Epithelial cell of esophagus (primary cell): ENCODE results near the gene POLR2B.
A peak's percentile ranks its signal among the peaks of the same experiment; 100 is the strongest.
"Not testable (repeated sequence)": the region's sequence is repeated elsewhere in the genome, so short reads cannot be mapped to it uniquely, and the experiment has no call there.

Experiments used
- DNase-seq: peaks from one replicate; pipeline ENCODE4 v3.0.0; 2010; ENCODE audit warnings: low read depth
- H3K4me3 ChIP-seq: 2 replicates; pipeline ENCODE4 v1.5.1; 2011; ENCODE audit warnings: mild to moderate bottlenecking, low read length, control low read depth
- CTCF ChIP-seq: IDR thresholded peaks from 2 replicates; pipeline ENCODE4 v1.5.1; 2011; ENCODE audit warnings: low read depth, mild to moderate bottlenecking, low read length, control low read depth, inconsistent platforms; ENCODE audit not compliant: insufficient read depth; ENCODE audit errors: missing control alignments

Gene POLR2B

GRCh38 chr4:57048590-57049304 is 70.1 kb downstream of the POLR2B start:
- DNase-seq: peak; percentile 75
- no peak for TF ChIP-seq CTCF
- no peak overlapping the region for H3K4me3 ChIP-seq

- no peak overlapping the region for H3K4me3 ChIP-seq
- TF ChIP-seq CTCF: no peak
- DNase-seq: no peak
Observed at GRCh38 chr4:57051095-57051494, 72.4 kb downstream of the POLR2B start.

- no peak for TF ChIP-seq CTCF
- no peak for DNase-seq
- H3K4me3 ChIP-seq: no peak overlapping the region
Observed at GRCh38 chr4:57051524-57051923, 72.8 kb downstream of the POLR2B start.

- TF ChIP-seq CTCF: no peak
- H3K4me3 ChIP-seq: no peak overlapping the region
- DNase-seq: peak; percentile 97
Observed at GRCh38 chr4:57053508-57053907, 74.8 kb downstream of the POLR2B start.

GRCh38 chr4:57055886-57056285 is 77.2 kb downstream of the POLR2B start:
- TF ChIP-seq CTCF: no peak
- H3K4me3 ChIP-seq: no peak overlapping the region
- no peak for DNase-seq

GRCh38 chr4:57059890-57060716 is 81.4 kb downstream of the POLR2B start:
- no peak for TF ChIP-seq CTCF
- no peak for DNase-seq
- no peak overlapping the region for H3K4me3 ChIP-seq

GRCh38 chr4:57060717-57061067 is 82.0 kb downstream of the POLR2B start:
- not testable (repeated sequence) for DNase-seq, H3K4me3 ChIP-seq
